ENCODE data around the gene PTGDS. TPM values are rescaled to one million over a fixed set of nuclear protein-coding genes. Genes with fewer than 3 reads are reported as not detected.

PTGDS gene
- total and polyA plus RNA-seq, 9 of the 15 experiments (the other 6 are each of a cell fraction or from before 2014, with no cell fraction given): 0.46 to 7.1 (median 2.0) TPM

- TF ChIP-seq CHD7 (IDR thresholded peaks at IDR 0.05; ENCODE audit: low read depth, low read length): no peak
- TF ChIP-seq MTF1 (CRISPR knock-in tag; IDR thresholded peaks at IDR 0.05; ENCODE audit: borderline replicate concordance): no peak
- TF ChIP-seq ZNF354B (CRISPR knock-in tag; IDR thresholded peaks at IDR 0.05): peak; percentile 20; the same call in 1 of the 2 replicates
- no peak for TF ChIP-seq BRCA1 (IDR thresholded peaks at IDR 0.05)
- no peak for TF ChIP-seq BRCA1 (CRISPR knock-in tag; IDR thresholded peaks at IDR 0.05)
- TF ChIP-seq KAT7 (CRISPR knock-in tag; IDR thresholded peaks at IDR 0.05; ENCODE audit: borderline replicate concordance): no peak; the same call in 1 of the 2 replicates
- peak; percentile 90 for TF ChIP-seq ETV5 (CRISPR knock-in tag; IDR thresholded peaks at IDR 0.05; ENCODE audit: low read depth)
- TF ChIP-seq ETV1 (tag; conservative IDR thresholded peaks at IDR 0.05; ENCODE audit: low read depth): peak; percentile 68
- TF ChIP-seq EP300 (IDR thresholded peaks at IDR 0.05; ENCODE audit: low read length): peak; percentile 59
- TF ChIP-seq NFXL1 (CRISPR knock-in tag; IDR thresholded peaks at IDR 0.05): no peak
- no peak for TF ChIP-seq ZHX1 (conservative IDR thresholded peaks at IDR 0.05; ENCODE audit: low read length)
- TF ChIP-seq ATF3 (IDR thresholded peaks at IDR 0.05): no peak
- TF ChIP-seq ATF3 (CRISPR knock-in tag; conservative IDR thresholded peaks at IDR 0.05): 0 out of 2 replicates have a peak, but pooled peaks have one; percentile 22
Measured at GRCh38 chr9:136944519-136945332, 32.6 kb upstream of the PTGDS start, which contains the start of the genes C8G and FBXW5 (continued).
